Loucy (cell line): Measurements from ENCODE around the gene DNAJC30.

Experiments
- H2AFZ ChIP-seq: fragments of 200-600 bp; sonication (generic); 2 replicates; pipeline ENCODE4 v1.6.0; 2016; ENCODE audit warnings: antibody characterized with exemption, mild to moderate bottlenecking, low read length, moderate library complexity
- H3F3A ChIP-seq: fragments of 200-600 bp; 2 replicates; pipeline ENCODE4 v1.6.0; 2016; ENCODE audit warnings: antibody characterized with exemption, low read depth, mild to moderate bottlenecking
- H3K27me3 ChIP-seq: fragments of 200-600 bp; sonication (generic); 2 replicates; pipeline ENCODE4 v1.6.1; 2014; ENCODE audit warnings: low read length, mild to moderate bottlenecking; ENCODE audit not compliant: insufficient read depth, poor library complexity, severe bottlenecking
- H3K36me3 ChIP-seq: fragments of 200-600 bp; sonication (generic); 2 replicates; pipeline ENCODE4 v1.6.1; 2016; ENCODE audit warnings: low read length; ENCODE audit not compliant: insufficient read depth
- H3K4me1 ChIP-seq: fragments of 200-600 bp; sonication (generic); 2 replicates; pipeline ENCODE4 v1.5.1; 2014; ENCODE audit warnings: low read length, mild to moderate bottlenecking; ENCODE audit not compliant: insufficient read depth, poor library complexity, severe bottlenecking
- H3K4me2 ChIP-seq: fragments of 200-600 bp; sonication (generic); 2 replicates; pipeline ENCODE4 v1.6.0; 2014; ENCODE audit warnings: antibody characterized with exemption, low read length, low read depth, mild to moderate bottlenecking; ENCODE audit not compliant: poor library complexity, severe bottlenecking
- H3K4me3 ChIP-seq: fragments of 200-600 bp; sonication (generic); 2 replicates; pipeline ENCODE4 v1.5.1; 2014; ENCODE audit warnings: low read length, mild to moderate bottlenecking, mixed read lengths; ENCODE audit not compliant: poor library complexity, severe bottlenecking
- H3K79me2 ChIP-seq: fragments of 200-600 bp; sonication (generic); 2 replicates; pipeline ENCODE4 v1.6.1; 2014; ENCODE audit warnings: low read length; ENCODE audit not compliant: insufficient read depth
- H3K9ac ChIP-seq: fragments of 200-600 bp; sonication (generic); 2 replicates; pipeline ENCODE4 v1.6.0; 2014; ENCODE audit warnings: mild to moderate bottlenecking, low read depth, low read length, moderate library complexity; ENCODE audit not compliant: poor library complexity, severe bottlenecking
- H3K9me2 ChIP-seq: fragments of 200-600 bp; sonication (generic); replicated peaks from 2 replicates; pipeline ENCODE4 v1.6.1; 2016; ENCODE audit warnings: low read depth, low read length, mixed read lengths
- H3K9me3 ChIP-seq: fragments of 200-600 bp; sonication (generic); 2 replicates; pipeline ENCODE4 v1.6.1; 2014; ENCODE audit warnings: mild to moderate bottlenecking, antibody characterized with exemption, low read length, low read depth; ENCODE audit not compliant: insufficient read depth
- H4K20me1 ChIP-seq: fragments of 200-600 bp; sonication (generic); 2 replicates; pipeline ENCODE4 v1.6.0; 2014; ENCODE audit warnings: antibody characterized with exemption, low read length, mild to moderate bottlenecking; ENCODE audit not compliant: insufficient read depth, poor library complexity, severe bottlenecking
- EZH2phosphoT487 ChIP-seq: fragments of 200-600 bp; IDR thresholded peaks from 2 replicates; pipeline ENCODE4 v1.6.1; 2018; ENCODE audit warnings: antibody characterized with exemption, mild to moderate bottlenecking, moderate library complexity, borderline replicate concordance
- TF ChIP-seq, protein P1 (sequence below): fragments of 200-600 bp; sonication (generic); conservative IDR thresholded peaks from 2 replicates; pipeline ENCODE4 v1.5.1; 2014; ENCODE audit warnings: mild to moderate bottlenecking, antibody characterized with exemption, low read length

DNAJC30 gene

DNA sequence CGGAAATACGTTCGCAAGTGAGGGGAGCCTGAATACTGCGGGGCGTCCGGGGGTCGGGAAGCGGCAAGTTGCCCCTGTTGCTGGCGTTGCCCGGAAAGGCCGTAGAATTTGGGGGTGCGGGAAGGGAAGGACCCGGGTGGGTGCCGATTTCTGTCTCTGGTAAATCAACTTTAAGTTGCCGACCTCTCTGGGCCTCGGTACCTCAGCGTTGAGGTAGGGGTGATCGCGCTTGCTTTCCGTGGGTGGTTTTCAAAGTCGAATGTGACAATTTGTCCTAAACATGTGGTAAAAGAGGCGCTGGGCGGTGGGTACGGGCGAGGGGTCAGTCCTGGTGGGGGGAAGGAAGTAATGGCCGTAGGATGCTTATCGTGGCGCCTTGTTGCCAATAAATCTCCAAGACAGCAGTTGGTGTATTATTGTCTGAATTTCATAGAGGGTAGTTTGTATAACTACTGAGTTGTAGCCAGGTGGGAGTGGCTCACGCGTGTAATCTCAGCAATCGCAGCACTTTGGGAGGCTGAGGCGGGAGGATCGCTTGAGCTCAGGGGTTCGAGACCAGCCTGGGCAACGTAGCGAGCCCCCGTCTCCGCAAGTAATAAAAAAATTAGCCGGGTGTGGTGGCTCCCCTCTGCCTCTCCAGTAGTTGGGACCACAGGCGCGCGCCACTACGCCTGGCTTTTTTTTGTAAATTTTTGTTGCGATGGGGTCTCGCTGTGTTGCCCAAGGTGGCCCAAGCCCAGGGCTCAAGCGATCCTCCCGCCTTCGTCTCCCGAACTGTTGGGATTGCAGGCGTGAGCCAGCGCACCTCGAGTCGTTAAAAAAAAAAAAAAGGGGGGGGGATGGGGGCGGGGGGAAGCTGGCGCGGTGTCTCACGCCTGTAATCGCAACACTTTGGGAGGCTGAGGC is 788 bp upstream of the DNAJC30 start:
- peaks cover 14% of the 10 kb centered on the region for H4K20me1 ChIP-seq
- H3K79me2 ChIP-seq, result peaks cover 74% of the 10 kb centered on the region
- no peaks in the 10 kb centered on the region for H3K9me3 ChIP-seq
- H3K27me3 ChIP-seq, result no peaks in the 10 kb centered on the region
- peak overlapping the region; percentile 87 for H3K9ac ChIP-seq
- peak overlapping the region; percentile 99 for H3K4me3 ChIP-seq
- peaks cover 15% of the 10 kb centered on the region; the same call in 1 of the 2 replicates for H3K36me3 ChIP-seq
- peaks cover 16% of the 10 kb centered on the region for H3K4me1 ChIP-seq
- H2AFZ ChIP-seq, result peak overlapping the region; percentile 98
- H3K9me2 ChIP-seq, result no peaks in the 10 kb centered on the region
- TF ChIP-seq EZH2phosphoT487, result no peak
- TF ChIP-seq, protein P1, sequence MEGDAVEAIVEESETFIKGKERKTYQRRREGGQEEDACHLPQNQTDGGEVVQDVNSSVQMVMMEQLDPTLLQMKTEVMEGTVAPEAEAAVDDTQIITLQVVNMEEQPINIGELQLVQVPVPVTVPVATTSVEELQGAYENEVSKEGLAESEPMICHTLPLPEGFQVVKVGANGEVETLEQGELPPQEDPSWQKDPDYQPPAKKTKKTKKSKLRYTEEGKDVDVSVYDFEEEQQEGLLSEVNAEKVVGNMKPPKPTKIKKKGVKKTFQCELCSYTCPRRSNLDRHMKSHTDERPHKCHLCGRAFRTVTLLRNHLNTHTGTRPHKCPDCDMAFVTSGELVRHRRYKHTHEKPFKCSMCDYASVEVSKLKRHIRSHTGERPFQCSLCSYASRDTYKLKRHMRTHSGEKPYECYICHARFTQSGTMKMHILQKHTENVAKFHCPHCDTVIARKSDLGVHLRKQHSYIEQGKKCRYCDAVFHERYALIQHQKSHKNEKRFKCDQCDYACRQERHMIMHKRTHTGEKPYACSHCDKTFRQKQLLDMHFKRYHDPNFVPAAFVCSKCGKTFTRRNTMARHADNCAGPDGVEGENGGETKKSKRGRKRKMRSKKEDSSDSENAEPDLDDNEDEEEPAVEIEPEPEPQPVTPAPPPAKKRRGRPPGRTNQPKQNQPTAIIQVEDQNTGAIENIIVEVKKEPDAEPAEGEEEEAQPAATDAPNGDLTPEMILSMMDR, result no peak
- H3K4me2 ChIP-seq, result peak overlapping the region; percentile 76
- H3F3A ChIP-seq, result no peaks in the 10 kb centered on the region

DNA sequence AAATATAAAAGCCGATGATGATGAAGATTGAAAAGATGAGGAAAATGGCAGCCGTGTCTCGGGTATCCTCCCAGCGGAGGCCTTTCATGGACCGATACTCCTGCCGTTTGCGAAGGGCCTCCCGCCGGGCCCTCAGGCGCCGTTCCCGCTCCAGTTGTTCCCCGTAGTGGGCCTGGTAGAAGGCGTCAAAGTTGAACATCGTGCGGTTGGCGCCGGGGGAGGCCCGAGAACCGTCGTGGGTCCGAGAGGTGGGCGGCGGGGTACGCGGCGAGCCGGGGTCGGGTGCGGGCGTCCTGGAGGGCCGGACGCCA is 553 bp downstream of the DNAJC30 start:
- Histone ChIP-seq H3K9me3 (no peaks in the 10 kb centered on the region), H3K36me3 (peaks cover 6% of the 10 kb centered on the region; the same call in 1 of the 2 replicates), H3K79me2 (peaks cover 75% of the 10 kb centered on the region), H3K9me2 (no peaks in the 10 kb centered on the region), H3K9ac (peak overlapping the region; percentile 87), H4K20me1 (peaks cover 17% of the 10 kb centered on the region), H3K4me3 (peak overlapping the region; percentile 99), H2AFZ (peak overlapping the region; percentile 97), H3K4me2 (peak overlapping the region; percentile 99), H3F3A (no peaks in the 10 kb centered on the region), H3K4me1 (peaks cover 16% of the 10 kb centered on the region), H3K27me3 (no peaks in the 10 kb centered on the region)
- TF ChIP-seq EZH2phosphoT487, result no peak
- TF ChIP-seq, protein P1, result no peak

DNA sequence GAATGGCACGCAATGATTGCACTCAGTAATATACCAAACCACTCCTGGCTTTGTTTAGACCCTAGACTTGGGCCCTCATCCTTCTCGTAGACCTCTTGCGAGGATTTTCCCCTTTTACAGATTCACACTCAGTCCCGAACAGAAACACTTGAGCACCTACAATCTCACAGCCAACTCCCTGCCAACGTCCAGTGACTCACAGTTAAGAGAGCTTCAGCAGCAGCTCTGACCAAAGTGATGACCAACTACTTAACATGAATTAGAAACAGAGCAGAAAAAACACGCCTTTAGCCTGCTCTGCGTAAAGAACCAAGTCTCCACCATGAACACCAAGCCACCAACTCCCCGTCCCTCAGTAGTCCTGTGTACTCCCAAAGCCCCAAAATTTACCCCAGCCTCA is 2.2 kb downstream of the DNAJC30 start:
- Histone ChIP-seq H3K4me2 (peak overlapping the region; percentile 99), H3K36me3 (no peaks in the 10 kb centered on the region), H3K4me1 (peaks cover 16% of the 10 kb centered on the region), H3K9ac (peak overlapping the region; percentile 14), H2AFZ (no peak overlapping the region), H3K9me3 (no peaks in the 10 kb centered on the region), H3K4me3 (peak overlapping the region; percentile 24), H3K9me2 (no peaks in the 10 kb centered on the region), H4K20me1 (peaks cover 17% of the 10 kb centered on the region), H3K79me2 (peaks cover 61% of the 10 kb centered on the region), H3K27me3 (no peaks in the 10 kb centered on the region), H3F3A (no peaks in the 10 kb centered on the region)
- TF ChIP-seq, protein P1, result no peak
